Gastroesophageal sphincter (tissue), 3 donors: ENCODE results near the gene WNK4.

ENCODE experiments used
- EP300 ChIP-seq: sonication (generic); formaldehyde crosslinking; IDR thresholded peaks from one replicate; pipeline ENCODE4 v1.6.1; 2017; ENCODE audit warnings: antibody characterized with exemption, mild to moderate bottlenecking
- POLR2A ChIP-seq, 2 donors: fragments of 450-650 bp; IDR thresholded peaks; one replicate each; pipeline ENCODE4 v1.6.1; 2017; ENCODE audit warnings: antibody characterized with exemption in 2 of 2, mild to moderate bottlenecking in 2 of 2, moderate library complexity in 1 of 2
- POLR2AphosphoS5 ChIP-seq: sonication (generic); formaldehyde crosslinking; IDR thresholded peaks from one replicate; pipeline ENCODE4 v1.6.1; 2017; ENCODE audit warnings: antibody characterized with exemption
- TF ChIP-seq, protein P1 (sequence below), 4 experiments: fragments of 200-600 bp in 2 of 4; fragments of 450-650 bp in 2 of 4; sonication (generic) in 1 of 4; IDR thresholded peaks; one replicate each; pipeline ENCODE4 v1.5.1; 2017 to 2019; ENCODE audit warnings: antibody characterized with exemption in 4 of 4, mild to moderate bottlenecking in 2 of 4, moderate library complexity in 2 of 4

DNA sequence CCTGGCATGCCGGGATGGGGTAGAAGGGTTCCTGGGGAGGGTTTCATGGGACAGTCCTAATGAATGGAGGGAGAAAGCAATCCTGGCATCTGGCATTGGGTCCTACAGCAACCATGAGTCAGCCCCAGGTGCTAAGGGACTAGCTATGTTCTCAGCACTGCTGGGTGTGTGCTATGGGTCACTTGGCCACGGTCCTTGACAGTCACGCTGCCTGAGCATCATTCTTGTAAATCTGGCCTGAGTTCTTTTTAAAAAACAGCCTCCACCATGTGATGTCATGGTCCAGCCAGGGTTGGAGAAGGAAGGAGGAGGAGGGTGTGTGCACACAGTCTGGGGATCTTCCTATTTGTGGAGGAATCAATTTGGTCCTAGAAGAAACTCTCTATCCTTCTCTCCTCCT is 25.6 kb upstream of the WNK4 start:
- no peak for TF ChIP-seq POLR2AphosphoS5
- TF ChIP-seq, protein P1, sequence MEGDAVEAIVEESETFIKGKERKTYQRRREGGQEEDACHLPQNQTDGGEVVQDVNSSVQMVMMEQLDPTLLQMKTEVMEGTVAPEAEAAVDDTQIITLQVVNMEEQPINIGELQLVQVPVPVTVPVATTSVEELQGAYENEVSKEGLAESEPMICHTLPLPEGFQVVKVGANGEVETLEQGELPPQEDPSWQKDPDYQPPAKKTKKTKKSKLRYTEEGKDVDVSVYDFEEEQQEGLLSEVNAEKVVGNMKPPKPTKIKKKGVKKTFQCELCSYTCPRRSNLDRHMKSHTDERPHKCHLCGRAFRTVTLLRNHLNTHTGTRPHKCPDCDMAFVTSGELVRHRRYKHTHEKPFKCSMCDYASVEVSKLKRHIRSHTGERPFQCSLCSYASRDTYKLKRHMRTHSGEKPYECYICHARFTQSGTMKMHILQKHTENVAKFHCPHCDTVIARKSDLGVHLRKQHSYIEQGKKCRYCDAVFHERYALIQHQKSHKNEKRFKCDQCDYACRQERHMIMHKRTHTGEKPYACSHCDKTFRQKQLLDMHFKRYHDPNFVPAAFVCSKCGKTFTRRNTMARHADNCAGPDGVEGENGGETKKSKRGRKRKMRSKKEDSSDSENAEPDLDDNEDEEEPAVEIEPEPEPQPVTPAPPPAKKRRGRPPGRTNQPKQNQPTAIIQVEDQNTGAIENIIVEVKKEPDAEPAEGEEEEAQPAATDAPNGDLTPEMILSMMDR (IDR thresholded peaks at IDR 0.05) = no peak
- no peak for TF ChIP-seq POLR2A (IDR thresholded peaks at IDR 0.05)
- TF ChIP-seq EP300 = no peak
